SU-DHL-6 (cell line): ENCODE results near the gene RNF214.

Experiments
- CTCF ChIP-seq: fragments of 200-600 bp; sonication (generic); IDR thresholded peaks from one replicate; pipeline ENCODE4 v1.5.1; 2017; ENCODE audit warnings: antibody characterized with exemption, mild to moderate bottlenecking, low read length, moderate library complexity; ENCODE audit not compliant: insufficient read depth, poor library complexity, severe bottlenecking
- EZH2phosphoT487 ChIP-seq: fragments of 200-600 bp; sonication (generic), shearing (Covaris generic); conservative IDR thresholded peaks from 2 replicates; pipeline ENCODE4 v1.6.1; 2018; ENCODE audit warnings: mild to moderate bottlenecking, antibody characterized with exemption, low read length, moderate library complexity, mixed read lengths

GRCh38 chr11:117199916-117200812 is 32.3 kb upstream of the RNF214 start:
- no peak for TF ChIP-seq CTCF
- TF ChIP-seq EZH2phosphoT487 = no peak
